ENCODE measurements around the gene NCR3LG1. TPM values are rescaled to one million over a fixed set of nuclear protein-coding genes. Genes with fewer than 3 reads are reported as not detected.

Gene NCR3LG1
- total and polyA plus RNA-seq, 2 of the 4 experiments (the other 2 are of a cell fraction): 1.7 to 4.1 TPM

DNA sequence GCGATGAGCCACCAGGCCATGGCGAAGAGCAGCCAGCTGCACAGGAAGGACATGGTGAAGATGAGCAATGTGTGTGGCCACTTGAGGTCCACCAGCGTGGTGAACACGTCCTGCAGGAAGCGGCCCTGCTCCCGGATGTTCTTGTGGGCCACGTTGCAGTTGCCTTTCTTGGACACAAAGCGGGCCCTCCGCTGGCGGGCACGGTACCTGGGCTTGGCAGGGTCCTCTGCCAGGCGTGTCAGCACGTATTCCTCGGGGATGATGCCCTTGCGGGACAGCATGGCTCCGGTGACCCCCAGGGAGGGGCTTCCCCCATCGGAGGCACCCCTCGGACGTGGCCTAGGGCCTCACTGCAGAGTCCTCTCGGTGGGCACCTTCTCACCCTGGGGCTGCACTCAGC is 36.2 kb downstream of the NCR3LG1 start:
- Histone ChIP-seq H4K8ac (ENCODE audit: low read depth in 2 of 2, low read length in 2 of 2) (no peak overlapping the region), H3K9ac (ENCODE audit: low read depth, low read length) (no peak overlapping the region), H2AK9ac (replicated peaks; ENCODE audit: low read depth, low read length, poor library complexity) (no peak overlapping the region), H2BK120ac (ENCODE audit: low read depth, low read length) (no peak overlapping the region), H3K23ac (ENCODE audit: low read depth, low read length) (no peak overlapping the region), H3K14ac (replicated peaks; ENCODE audit: low read depth, low read length) (no peak overlapping the region), H3K4ac (ENCODE audit: low read depth, low read length) (no peak overlapping the region), H4K20me1 (ENCODE audit: insufficient read depth, low read length) (no peaks in the 10 kb centered on the region), H2AK5ac (ENCODE audit: low read depth, low read length) (no peak overlapping the region), H2BK5ac (ENCODE audit: low read depth, low read length, poor library complexity, severe bottlenecking) (no peak overlapping the region), H3K9me1 (ENCODE audit: insufficient read depth, low read length) (peaks cover 8% of the 10 kb centered on the region), H3K27ac (ENCODE audit: insufficient read depth, low read length) (no peak overlapping the region), H3K56ac (ENCODE audit: extremely low read depth, insufficient read depth, low read length) (no peak overlapping the region), H4K91ac (ENCODE audit: insufficient read depth, low read depth, low read length) (no peak overlapping the region), H2BK20ac (ENCODE audit: low read depth, low read length) (no peak overlapping the region), H3K4me1 (ENCODE audit: control insufficient read depth, insufficient read depth, low read length) (no peaks in the 10 kb centered on the region), H3K4me2 (ENCODE audit: low read depth, low read length) (no peak overlapping the region), H4K5ac (ENCODE audit: low read depth, low read length) (no peak overlapping the region), H3K9me3 (ENCODE audit: control insufficient read depth, insufficient read depth, low read length) (no peaks in the 10 kb centered on the region), H2BK15ac (ENCODE audit: low read depth, low read length) (no peak overlapping the region), H3K27me3 (ENCODE audit: control insufficient read depth, insufficient read depth, low read length) (peaks cover 24% of the 10 kb centered on the region; the same call in 1 of the 2 replicates), H2AFZ (replicated peaks; ENCODE audit: low read length, poor library complexity) (no peak overlapping the region), H3K18ac (ENCODE audit: low read depth, low read length) (no peak overlapping the region), H3K36me3 (ENCODE audit: control insufficient read depth, insufficient read depth, low read length) (no peaks in the 10 kb centered on the region), H3K79me1 (ENCODE audit: low read depth in 1 of 2, low read length in 2 of 2) (no peaks in the 10 kb centered on the region), H3K4me3 (ENCODE audit: insufficient read depth, low read depth, low read length) (no peak overlapping the region)
- no TSS peak for BruUV-seq (replicated peaks)
- ATAC-seq (ENCODE audit: low read depth): no peak
- CTCF ChIA-PET: no interaction called here
- in situ Hi-C loops (cut with MboI; ENCODE audit: low sequenced_read_pairs) (no loop called here), dilution Hi-C loops (cut with HindIII; ENCODE audit: low sequenced_read_pairs, unreplicated experiment) (no loop called here), intact Hi-C loops (cut with micrococcal nuclease) (loop anchor here (1.0 kb wide), 1 partner anchor 116 kb away; no protein-coding TSS in a partner anchor)
- no peak for DNase-seq
- TF ChIP-seq, protein P1, sequence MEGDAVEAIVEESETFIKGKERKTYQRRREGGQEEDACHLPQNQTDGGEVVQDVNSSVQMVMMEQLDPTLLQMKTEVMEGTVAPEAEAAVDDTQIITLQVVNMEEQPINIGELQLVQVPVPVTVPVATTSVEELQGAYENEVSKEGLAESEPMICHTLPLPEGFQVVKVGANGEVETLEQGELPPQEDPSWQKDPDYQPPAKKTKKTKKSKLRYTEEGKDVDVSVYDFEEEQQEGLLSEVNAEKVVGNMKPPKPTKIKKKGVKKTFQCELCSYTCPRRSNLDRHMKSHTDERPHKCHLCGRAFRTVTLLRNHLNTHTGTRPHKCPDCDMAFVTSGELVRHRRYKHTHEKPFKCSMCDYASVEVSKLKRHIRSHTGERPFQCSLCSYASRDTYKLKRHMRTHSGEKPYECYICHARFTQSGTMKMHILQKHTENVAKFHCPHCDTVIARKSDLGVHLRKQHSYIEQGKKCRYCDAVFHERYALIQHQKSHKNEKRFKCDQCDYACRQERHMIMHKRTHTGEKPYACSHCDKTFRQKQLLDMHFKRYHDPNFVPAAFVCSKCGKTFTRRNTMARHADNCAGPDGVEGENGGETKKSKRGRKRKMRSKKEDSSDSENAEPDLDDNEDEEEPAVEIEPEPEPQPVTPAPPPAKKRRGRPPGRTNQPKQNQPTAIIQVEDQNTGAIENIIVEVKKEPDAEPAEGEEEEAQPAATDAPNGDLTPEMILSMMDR (conservative IDR thresholded peaks at IDR 0.05; ENCODE audit: low read depth, low read length): no peak
- no peak for TF ChIP-seq USF2 (IDR thresholded peaks at IDR 0.05; ENCODE audit: low read depth, low read length)
- TF ChIP-seq, protein P2, sequence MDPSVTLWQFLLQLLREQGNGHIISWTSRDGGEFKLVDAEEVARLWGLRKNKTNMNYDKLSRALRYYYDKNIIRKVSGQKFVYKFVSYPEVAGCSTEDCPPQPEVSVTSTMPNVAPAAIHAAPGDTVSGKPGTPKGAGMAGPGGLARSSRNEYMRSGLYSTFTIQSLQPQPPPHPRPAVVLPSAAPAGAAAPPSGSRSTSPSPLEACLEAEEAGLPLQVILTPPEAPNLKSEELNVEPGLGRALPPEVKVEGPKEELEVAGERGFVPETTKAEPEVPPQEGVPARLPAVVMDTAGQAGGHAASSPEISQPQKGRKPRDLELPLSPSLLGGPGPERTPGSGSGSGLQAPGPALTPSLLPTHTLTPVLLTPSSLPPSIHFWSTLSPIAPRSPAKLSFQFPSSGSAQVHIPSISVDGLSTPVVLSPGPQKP (IDR thresholded peaks at IDR 0.05; ENCODE audit: borderline replicate concordance, low read depth, low read length): no peak
- WGBS, 2 experiments (ENCODE audit: extremely low coverage in 2 of 2, insufficient read length in 1 of 2): 95% methylated on average over 14 of the region's 20 CpGs; no CpG with 5 or more reads in 1 of the 2 experiments
- POLR2A ChIA-PET (ENCODE audit: unreplicated experiment): no interaction called here
